GM21786 (cell line): ENCODE measurements around the gene ESR1.

ENCODE experiments used
- ATAC-seq: cut with Tn5 transposase; IDR thresholded peaks from one replicate; pipeline ENCODE4 v1.9.1; 2021; ENCODE audit not compliant: unreplicated experiment

Gene ESR1

DNA sequence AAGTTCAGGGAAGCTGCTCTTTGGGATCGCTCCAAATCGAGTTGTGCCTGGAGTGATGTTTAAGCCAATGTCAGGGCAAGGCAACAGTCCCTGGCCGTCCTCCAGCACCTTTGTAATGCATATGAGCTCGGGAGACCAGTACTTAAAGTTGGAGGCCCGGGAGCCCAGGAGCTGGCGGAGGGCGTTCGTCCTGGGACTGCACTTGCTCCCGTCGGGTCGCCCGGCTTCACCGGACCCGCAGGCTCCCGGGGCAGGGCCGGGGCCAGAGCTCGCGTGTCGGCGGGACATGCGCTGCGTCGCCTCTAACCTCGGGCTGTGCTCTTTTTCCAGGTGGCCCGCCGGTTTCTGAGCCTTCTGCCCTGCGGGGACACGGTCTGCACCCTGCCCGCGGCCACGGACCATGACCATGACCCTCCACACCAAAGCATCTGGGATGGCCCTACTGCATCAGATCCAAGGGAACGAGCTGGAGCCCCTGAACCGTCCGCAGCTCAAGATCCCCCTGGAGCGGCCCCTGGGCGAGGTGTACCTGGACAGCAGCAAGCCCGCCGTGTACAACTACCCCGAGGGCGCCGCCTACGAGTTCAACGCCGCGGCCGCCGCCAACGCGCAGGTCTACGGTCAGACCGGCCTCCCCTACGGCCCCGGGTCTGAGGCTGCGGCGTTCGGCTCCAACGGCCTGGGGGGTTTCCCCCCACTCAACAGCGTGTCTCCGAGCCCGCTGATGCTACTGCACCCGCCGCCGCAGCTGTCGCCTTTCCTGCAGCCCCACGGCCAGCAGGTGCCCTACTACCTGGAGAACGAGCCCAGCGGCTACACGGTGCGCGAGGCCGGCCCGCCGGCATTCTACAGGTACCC, at the start of gene ESR1:
Gene ESR1, plus strand, starts transcription at position 170 of the 858 bp plus-strand sequence. Its CDS starts 231 bp downstream, at position 401.
- no peak for ATAC-seq

DNA sequence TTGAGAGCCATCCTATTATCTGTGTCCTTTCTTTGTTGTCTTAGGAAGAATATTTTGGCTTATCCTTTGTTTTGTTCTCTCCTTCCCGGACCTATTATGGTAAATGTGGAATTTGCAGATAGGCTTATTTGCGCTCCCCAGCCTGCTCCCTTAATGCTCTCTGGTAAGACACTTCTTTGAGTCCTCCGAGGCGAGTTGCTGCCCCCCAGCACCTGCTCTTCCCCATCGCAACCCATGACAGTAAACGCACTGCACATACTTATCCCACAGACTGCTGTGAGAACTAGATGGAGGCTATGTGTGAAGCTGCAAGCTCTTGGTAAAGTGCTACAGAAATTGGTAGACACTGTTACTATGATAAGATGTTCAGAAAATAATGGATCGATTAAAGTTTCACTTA, 47.0 kb upstream of the ESR1 start:
- no peak for ATAC-seq

DNA sequence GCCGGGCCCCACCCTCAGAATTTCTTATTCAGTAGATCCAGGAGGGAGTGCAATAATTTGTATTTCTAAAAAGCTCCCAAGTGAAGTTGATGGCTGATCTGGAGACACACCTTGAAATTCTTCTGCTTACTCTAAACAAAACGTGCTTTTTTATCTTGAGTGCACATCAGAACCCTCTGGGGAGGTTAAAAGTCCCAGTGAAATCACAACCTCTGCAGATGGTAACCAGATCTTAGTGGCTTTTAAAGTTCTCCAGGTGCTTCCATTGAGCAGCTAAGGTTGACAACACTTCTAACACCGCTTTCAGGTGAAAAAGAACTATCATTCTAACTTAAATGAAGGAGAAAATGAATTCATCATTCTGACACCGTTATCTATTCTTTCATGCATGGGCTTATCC, 45.6 kb upstream of the ESR1 start:
- no peak for ATAC-seq

DNA sequence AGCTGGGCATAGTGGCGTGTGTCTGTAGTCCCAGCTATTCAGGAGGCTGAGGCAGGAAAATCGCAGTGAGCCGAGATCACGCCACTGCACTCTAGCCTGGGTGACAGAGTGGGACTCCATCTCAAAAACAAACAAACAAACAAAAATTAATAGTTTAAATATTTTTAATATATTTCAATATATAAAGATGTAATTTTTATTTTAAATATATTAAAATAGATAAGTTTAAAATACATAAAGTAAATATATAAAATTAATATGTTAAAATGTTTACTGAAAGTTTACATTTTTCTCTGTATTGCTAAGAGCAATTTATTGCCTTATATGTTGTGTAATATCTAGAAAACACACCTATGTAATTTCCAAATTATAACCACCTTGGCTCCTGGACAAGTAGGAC, 44.7 kb upstream of the ESR1 start:
- no peak for ATAC-seq

DNA sequence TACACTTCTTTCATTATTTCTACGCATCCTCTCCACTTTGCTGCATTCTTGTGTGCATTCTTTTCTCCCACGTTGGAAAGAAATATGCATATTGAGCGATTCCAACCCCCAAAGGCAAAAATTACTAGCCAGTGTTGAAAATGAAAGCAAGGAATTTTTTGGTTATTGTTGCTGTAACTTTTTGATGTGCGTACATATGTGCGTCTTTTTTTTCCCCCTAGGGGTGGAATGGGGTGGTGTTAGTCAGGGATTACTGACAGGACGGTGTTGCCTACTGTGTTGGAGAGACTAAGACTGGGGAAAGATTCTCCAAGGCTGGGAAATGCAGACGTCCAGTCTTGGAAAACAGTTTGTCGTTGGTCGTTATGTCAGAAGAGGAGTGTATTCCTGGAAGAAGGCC, 44.2 kb upstream of the ESR1 start:
- no peak for ATAC-seq

DNA sequence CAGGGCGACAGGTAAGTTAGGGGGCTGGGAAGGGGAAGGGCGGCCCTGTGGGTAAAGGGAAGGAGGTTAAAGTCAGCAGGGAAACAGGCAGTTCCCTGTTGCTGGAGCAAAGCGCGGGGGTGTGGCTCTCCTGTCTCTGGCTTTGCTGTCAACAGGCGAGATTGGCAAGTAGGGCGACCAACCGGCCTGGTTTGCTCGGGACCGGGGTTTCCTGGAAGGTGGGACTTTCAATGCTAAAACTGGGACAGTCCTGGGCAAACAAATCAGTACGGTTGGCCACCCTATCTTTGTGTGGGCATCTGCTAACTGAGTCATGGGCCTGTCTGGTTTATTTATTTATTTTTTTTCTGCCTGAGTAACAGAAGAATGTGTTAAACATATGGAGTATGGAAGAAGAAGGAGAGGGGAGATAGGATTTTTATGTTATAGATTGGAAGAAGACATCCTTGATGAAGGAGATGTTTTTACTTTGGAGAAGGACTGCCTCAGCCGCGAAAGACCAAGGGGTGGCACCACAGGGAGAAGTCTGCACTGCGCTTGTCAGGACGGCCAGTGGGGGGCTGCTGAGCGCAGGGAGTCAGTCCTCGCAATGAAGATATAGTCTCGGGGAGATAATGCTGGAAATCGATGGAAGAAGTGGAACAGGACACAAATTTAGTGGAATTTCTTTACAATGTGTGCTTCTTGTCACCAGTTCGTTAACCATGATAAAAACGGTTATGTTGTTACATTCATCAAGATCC, 43.4 kb upstream of the ESR1 start:
- peak; percentile 84 for ATAC-seq

DNA sequence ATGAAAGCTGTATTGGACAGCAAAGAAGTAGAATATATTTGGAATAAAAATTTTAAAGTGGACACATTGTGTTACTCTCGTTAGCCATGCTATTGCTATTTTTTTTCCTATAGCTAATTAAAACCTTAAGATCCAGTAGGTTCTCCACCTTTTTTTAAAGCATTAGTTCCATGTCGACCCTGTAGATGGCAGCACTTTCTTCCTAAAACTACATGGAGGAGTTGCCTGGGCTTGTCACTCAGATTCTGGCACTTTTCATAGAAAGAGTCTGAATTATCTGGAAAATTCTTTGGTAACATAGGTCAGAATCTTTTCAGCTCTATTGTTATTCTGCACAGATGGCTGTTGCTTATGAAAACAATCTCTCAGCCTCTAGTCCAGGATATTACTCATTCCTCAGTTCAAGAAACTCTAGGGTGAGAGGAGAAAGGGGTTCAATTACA, 42.0 kb upstream of the ESR1 start:
- ATAC-seq: peak; percentile 77

DNA sequence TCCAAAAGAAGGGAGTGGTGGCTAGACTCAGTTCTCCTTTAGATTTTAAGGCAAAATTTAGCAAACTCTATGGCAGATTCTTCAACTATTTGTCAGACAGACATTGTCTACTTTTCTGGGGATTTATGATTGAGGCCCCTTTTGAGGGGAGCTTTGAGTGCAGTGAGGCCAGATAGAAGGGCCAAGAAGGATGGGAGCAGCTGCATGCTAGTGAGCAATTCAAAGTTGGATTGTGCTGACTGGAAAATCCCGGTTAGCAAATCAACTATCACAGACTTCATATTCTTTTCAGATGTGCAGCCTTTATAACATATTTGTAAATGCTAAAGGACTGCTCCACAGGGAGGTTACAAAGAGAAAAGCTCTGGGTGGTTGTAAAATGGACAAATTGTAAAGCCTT, 35.0 kb upstream of the ESR1 start:
- no peak for ATAC-seq

DNA sequence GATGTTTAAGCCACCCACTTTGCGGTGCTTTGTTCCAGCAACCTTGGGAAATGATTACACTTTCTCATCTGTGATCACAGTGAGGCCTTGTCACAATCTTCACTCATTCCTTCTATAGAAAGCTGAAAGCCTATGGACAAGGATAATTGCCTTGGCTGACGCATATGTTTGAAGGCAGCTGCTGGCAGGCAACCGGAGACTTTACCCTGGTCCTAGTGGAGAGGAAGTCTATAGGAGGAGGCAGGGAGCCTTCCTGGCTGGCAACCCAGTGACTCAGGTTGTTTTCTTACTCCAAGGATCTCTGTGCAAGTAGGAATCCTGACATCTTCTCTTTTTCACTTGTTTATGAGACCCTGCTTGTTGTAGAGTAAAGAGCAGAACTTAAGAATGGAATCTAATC, 34.1 kb upstream of the ESR1 start:
- ATAC-seq: no peak

DNA sequence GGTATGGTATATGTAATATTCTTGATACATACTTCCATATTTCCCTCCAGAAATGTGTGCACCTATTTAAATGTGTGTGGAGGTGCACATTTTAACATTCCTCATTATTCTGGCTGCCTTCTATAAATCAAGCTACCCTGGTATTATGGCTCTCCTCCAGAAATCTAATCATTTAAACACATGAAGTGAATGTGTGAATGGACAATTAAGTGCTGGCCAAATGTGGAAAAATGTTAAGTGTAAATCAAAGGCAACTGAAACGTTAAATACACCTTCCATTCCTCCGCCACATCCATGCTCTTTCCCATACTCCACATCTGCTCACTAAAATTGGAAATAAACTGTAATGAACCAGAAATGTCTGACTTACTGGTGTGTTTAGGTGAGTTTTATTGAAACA, 24.9 kb upstream of the ESR1 start:
- no peak for ATAC-seq

DNA sequence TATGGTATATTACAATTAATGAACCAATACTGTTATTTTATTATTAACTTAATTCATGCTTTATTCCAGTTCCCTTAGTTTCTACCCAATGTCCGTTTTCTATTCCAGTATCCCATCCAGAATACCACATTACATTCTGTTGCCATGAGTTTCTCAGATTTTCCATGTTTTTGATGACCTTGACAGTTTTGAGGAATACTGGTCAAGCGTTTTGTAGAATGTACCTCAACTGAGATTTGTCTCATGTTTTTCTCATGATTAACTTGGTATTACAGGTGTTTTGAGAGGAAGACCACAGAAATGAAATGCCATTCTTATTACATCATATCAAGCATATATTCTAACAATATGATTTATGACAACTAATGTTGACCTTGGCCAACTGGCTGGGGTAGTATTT, 23.8 kb upstream of the ESR1 start:
- no peak for ATAC-seq

DNA sequence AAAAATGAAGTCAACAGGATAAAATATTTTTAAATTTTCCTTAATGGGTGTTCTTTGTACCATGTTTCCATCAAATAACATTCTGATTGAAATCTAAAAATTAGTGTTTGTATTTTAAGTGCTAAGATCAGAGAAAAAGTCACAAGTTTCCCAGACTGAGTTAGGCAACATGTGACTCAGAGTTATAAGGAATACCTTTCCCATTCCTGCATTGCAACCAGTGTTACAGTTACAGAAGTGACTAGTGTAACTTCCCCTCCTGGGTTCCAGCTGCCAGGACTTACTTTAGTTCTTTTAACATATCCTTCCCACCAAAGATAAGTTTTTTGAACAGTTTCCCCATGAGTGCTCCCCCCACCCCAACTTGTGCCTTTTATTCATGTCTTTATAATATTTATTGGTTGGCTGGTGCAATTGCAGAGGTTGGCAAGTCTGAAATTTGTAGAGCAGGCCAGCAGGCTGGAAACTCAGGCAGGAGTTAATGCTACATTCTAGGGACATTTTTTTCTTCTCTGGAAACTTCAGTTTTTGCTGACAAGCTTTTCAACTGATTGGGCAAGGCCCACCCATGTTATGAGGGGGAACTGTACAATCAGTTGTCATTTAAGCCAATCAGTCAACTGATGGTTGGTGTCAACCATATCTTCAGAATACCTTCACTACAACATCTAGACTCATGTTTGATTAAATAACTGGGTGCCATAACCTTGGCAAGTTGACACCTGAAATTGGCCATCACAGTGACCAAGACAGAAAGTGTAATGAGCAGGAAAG, 22.9 kb upstream of the ESR1 start:
- ATAC-seq: no peak

DNA sequence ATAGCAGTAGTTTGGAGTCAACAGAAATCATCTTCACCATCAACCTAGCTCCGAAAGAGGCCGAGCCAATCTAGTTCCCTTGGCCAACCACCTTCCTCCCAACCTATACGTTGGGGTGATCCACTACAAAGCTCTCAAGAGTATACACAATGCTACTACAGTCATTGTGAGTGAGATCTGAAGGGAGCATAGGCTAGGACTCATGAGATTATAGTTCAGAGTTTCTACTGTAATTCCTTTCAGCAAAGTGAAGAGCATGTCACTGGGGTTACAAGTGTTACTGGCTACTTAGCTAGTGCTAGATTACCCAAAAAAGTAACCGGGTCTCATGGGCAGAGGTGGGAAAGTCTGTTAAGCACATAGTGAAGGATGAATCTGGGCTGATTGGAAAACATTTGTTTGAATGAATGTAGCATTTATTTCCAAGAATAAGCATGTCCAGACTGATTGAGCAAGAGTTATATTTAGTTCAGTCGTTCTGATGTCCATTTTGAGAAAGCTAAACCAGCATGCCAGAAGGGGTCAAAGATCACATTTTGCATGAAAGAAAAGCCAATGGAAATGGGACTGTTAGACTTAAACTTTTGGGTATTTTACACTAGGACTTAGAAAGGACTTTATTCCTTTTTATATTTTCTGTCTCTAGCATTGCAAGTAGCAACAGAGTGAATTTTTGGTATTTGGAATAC, 10.5 kb upstream of the ESR1 start:
- ATAC-seq: no peak

DNA sequence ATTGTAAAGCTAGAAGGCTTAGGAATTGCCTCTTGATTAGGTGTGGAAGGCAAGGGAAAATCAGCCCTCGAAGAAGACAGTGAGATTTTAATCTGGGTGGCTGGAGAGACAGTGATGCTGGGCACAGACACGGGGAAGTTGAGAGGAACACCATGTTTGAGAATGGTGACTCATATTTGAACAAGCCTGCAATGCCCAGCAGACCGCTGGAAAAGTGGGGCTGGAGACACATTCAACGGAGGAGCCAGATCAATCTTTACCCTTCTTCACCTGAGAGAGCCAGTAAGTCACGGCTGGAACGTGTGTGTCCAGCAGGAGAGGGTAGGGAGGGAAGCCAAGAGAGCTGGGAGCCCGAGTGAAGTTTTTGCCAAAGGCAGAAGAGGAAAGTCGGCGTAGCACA, 3.7 kb upstream of the ESR1 start:
- no peak for ATAC-seq

DNA sequence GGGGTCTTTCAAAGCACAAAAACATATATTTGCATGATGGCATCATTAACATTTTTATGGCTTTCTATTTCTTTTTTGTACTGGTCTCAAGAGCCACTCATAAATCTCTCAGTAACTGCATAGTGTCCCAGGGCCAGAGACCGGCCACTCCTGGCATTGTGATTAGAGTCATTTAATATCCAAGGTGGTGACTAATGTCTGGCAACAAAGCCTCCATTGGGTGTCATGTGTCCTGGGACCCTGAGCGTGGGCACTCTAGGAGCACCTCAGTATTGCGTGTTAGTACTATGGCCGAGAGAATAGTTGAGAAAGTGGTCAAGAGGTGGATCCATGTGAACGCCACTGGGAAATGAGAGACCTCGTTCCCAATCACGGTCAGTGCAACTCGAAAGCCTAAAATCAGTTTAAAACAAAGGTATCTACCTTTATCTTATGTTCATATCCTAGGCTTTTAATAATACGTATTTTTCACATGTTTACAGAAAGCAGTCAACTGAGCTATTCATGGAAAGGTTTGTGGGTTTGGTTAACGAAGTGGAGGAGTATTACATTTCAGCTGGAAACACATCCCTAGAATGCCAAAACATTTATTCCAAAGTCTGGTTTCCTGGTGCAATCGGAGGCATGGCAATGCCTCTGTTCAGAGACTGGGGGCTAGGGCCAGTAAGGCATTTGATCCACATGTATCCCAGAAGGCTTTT, 2.7 kb upstream of the ESR1 start:
- ATAC-seq: no peak

DNA sequence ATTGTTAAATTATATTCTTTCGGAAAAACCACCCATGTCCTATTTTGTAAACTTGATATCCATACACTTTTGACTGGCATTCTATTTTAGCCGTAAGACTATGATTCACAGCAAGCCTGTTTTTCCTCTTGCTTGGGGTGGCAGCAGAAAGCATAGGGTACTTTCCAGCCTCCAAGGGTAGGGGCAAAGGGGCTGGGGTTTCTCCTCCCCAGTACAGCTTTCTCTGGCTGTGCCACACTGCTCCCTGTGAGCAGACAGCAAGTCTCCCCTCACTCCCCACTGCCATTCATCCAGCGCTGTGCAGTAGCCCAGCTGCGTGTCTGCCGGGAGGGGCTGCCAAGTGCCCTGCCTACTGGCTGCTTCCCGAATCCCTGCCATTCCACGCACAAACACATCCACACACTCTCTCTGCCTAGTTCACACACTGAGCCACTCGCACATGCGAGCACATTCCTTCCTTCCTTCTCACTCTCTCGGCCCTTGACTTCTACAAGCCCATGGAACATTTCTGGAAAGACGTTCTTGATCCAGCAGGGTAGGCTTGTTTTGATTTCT, 2.1 kb upstream of the ESR1 start:
- ATAC-seq: no peak

DNA sequence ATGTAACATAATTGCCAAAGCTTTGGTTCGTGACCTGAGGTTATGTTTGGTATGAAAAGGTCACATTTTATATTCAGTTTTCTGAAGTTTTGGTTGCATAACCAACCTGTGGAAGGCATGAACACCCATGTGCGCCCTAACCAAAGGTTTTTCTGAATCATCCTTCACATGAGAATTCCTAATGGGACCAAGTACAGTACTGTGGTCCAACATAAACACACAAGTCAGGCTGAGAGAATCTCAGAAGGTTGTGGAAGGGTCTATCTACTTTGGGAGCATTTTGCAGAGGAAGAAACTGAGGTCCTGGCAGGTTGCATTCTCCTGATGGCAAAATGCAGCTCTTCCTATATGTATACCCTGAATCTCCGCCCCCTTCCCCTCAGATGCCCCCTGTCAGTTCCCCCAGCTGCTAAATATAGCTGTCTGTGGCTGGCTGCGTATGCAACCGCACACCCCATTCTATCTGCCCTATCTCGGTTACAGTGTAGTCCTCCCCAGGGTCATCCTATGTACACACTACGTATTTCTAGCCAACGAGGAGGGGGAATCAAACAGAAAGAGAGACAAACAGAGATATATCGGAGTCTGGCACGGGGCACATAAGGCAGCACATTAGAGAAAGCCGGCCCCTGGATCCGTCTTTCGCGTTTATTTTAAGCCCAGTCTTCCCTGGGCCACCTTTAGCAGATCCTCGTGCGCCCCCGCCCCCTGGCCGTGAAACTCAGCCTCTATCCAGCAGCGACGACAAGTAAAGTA, 547 bp upstream of the ESR1 start:
- no peak for ATAC-seq

DNA sequence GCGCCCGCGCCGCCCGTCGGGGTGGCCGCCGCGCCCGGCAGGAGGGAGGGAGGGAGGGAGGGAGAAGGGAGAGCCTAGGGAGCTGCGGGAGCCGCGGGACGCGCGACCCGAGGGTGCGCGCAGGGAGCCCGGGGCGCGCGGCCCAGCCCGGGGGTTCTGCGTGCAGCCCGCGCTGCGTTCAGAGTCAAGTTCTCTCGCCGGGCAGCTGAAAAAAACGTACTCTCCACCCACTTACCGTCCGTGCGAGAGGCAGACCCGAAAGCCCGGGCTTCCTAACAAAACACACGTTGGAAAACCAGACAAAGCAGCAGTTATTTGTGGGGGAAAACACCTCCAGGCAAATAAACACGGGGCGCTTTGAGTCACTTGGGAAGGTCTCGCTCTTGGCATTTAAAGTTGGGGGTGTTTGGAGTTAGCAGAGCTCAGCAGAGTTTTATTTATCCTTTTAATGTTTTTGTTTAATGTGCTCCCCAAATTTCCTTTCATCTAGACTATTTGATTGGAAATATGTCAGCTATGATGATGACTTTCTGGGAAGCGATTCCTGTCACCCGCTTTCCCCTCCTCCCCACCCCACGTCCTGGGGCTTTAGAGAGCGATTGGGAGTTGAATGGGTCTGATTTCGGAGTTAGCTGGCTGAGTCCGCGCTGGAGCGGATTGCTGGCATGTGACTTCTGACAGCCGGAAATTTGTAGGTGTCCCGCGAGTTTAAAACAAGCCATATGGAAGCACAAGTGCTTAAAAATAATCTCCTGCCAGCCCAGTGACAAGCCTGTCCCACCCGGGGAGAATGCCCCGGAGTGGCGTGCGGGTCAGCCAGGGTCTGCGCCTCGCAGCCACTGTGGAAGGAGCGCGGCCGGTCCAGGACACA, 1.1 kb downstream of the ESR1 start:
- ATAC-seq: no peak
